Activated CD8-positive, alpha-beta memory T cell treated with anti-CD3 and anti-CD28 coated beads, Interleukin-2, amount 50 U/mL, for 48 hours (primary cell): ENCODE data around the gene DOCK8.
"Not testable (repeated sequence)": the region's sequence is repeated elsewhere in the genome, so short reads cannot be mapped to it uniquely, and the experiment has no call there.

Source experiments
- DNase-seq: peaks from one replicate; pipeline ENCODE4 v3.0.0-alpha.2; 2020

The DOCK8 gene

GRCh38 chr9:372128-372527 is 157.5 kb downstream of the DOCK8 start:
- DNase-seq: no peak

GRCh38 chr9:373759-374206 is 159.1 kb downstream of the DOCK8 start:
- no peak for DNase-seq

GRCh38 chr9:374736-375135 is 160.1 kb downstream of the DOCK8 start:
- no peak for DNase-seq

GRCh38 chr9:376115-376514 is 161.4 kb downstream of the DOCK8 start:
- DNase-seq: no peak

- no peak for DNase-seq
These were observed 163.6 kb downstream of the DOCK8 start for GRCh38 chr9:378263-378662.

GRCh38 chr9:382383-382782 is 167.7 kb downstream of the DOCK8 start:
- DNase-seq: no peak

GRCh38 chr9:385818-386398 is 171.2 kb downstream of the DOCK8 start:
- no peak for DNase-seq

GRCh38 chr9:389159-389558 is 174.5 kb downstream of the DOCK8 start:
- no peak for DNase-seq

- DNase-seq: no peak
These were observed 175.1 kb downstream of the DOCK8 start for GRCh38 chr9:389758-390157.

- DNase-seq: no peak
These were observed 177.6 kb downstream of the DOCK8 start for GRCh38 chr9:392077-392804.

- DNase-seq: no peak
These were observed 179.8 kb downstream of the DOCK8 start for GRCh38 chr9:394347-395052.

GRCh38 chr9:396396-396795 is 181.7 kb downstream of the DOCK8 start:
- no peak for DNase-seq

GRCh38 chr9:398085-398484 is 183.4 kb downstream of the DOCK8 start:
- no peak for DNase-seq

- DNase-seq: no peak
These were observed 186.6 kb downstream of the DOCK8 start for GRCh38 chr9:401223-401622.

GRCh38 chr9:404234-404633 is 189.6 kb downstream of the DOCK8 start:
- no peak for DNase-seq

GRCh38 chr9:405341-405740 is 190.7 kb downstream of the DOCK8 start:
- DNase-seq: no peak

- no peak for DNase-seq
These were observed 192.4 kb downstream of the DOCK8 start for GRCh38 chr9:406886-407654.

- DNase-seq: not testable (repeated sequence)
These were observed 195.0 kb downstream of the DOCK8 start for GRCh38 chr9:409655-410054.

GRCh38 chr9:414595-414994 is 199.9 kb downstream of the DOCK8 start:
- no peak for DNase-seq

GRCh38 chr9:419571-420171 is 205.0 kb downstream of the DOCK8 start:
- no peak for DNase-seq

- DNase-seq: no peak
These were observed 207.2 kb downstream of the DOCK8 start for GRCh38 chr9:421896-422295.

- no peak for DNase-seq
These were observed 211.6 kb downstream of the DOCK8 start for GRCh38 chr9:426264-426663.

- no peak for DNase-seq
These were observed 212.3 kb downstream of the DOCK8 start for GRCh38 chr9:426976-427375.
